DOHH2 (cell line): Measurements from ENCODE around the gene CA4.

Source experiments
- CTCF ChIP-seq: fragments of 200-600 bp; sonication (generic); IDR thresholded peaks from one replicate; pipeline ENCODE4 v1.5.1; 2014; ENCODE audit warnings: antibody characterized with exemption, mild to moderate bottlenecking, low read depth, low read length; ENCODE audit not compliant: poor library complexity, severe bottlenecking
- EZH2phosphoT487 ChIP-seq: fragments of 200-600 bp; sonication (generic); IDR thresholded peaks from 2 replicates; pipeline ENCODE4 v1.6.1; 2017; ENCODE audit warnings: borderline replicate concordance, mild to moderate bottlenecking, antibody characterized with exemption, low read length, moderate library complexity, mixed read lengths

- TF ChIP-seq EZH2phosphoT487 (no peak), CTCF (no peak)
These were observed 9.1 kb downstream of the CA4 start for GRCh38 chr17:60158751-60159478.
